ENCODE results near the gene HDAC4. TPM values are rescaled to one million over a fixed set of nuclear protein-coding genes. Genes with fewer than 3 reads are reported as not detected.

The HDAC4 gene
- polyA plus RNA-seq, 3 donors = 12.3 to 22.6 (median 14.5) TPM

DNA sequence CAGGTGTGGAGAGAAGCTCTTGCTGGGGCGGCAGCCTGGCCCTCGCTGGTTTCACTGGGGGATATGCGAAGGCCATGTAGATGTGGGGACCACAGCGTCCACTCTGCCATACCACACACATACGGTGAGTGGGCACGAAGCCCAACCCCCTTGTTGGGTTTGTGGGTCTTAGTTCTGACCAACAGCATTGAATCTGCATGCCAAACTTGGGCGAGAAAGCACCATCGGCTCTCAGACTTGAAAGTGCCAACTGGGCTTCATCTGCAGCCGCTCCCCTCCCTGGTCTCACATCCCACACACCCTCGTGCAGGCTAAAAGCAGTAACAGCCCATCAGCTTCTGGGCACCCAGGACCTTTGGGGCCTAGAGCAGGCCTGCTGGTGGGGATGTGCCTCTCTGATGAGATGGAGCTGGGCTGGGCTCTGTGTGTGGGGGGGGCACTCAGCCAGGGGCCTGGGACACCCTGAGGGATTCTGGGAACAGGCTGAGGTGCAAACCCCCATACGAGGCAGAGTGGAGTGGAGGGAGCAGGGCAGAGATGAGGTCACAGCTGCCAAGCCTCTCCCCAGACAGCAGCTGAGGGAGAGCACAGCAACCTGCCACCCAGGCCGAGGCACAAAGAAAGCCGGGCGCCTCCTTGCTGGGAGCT, 288.6 kb downstream of the HDAC4 start:
- DNase-seq (ENCODE audit: extremely low read depth in 1 of 11, low read depth in 9 of 11, low spot score in 4 of 11) = no peak

DNA sequence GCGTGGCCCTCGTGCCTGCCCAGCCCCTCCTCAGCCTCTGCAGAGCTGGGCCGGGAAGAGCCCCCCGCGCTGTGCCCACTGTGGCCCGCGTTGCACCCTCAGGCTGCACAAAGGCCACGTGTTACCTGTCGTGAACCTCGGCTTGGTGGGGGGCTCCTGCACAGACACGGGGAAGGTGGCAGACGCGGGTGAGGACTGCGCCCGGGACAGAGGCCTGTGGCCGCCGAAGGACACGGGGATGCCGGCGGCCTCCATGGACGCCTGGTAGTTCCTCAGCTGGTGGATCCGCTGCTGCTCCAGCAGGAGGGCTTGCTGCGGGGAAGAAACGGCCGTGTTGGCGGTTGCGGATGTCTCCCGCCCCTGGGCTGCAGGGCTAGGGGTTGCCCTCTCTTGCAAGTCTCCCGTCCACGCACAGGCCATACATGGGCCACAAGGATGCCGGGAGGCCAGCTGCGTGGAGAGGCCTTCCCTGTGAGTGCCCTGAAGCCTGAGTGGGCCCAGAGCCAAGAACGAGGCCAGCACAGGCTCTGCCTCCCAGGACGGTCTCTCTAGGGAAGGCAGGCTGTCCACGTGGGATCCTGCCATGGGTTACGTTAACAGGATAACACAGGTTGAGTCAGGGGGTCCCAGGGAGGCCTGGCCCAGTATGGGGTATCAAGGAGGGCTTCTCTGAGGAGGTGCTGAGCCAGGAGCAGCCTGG, 289.3 kb downstream of the HDAC4 start:
- DNase-seq (ENCODE audit: extremely low read depth in 1 of 11, low read depth in 9 of 11, low spot score in 4 of 11) = no peak

DNA sequence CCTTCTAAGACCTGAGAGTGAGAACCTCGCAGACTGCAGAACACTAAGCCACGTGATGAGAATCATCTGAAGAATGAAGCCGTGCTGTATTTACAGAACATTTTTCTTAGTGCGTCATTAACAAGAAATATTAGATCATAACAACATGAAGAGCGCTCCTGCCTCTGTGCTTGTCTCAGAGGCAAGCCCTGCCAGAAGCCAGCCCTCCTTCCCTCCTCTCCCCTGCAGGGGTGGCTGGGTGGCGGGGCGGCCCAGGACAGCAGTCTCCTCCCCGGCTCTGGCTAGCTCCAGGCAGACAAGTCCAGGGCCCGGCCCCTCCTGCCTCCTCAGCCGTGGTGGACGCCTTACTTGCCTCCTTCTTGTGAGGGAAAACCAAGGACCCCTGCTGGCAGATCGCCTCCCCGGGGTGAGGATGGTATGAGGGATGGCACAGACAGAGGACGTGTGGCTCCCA, 290.2 kb downstream of the HDAC4 start:
- DNase-seq (ENCODE audit: extremely low read depth in 1 of 11, low read depth in 9 of 11, low spot score in 4 of 11) = no peak

DNA sequence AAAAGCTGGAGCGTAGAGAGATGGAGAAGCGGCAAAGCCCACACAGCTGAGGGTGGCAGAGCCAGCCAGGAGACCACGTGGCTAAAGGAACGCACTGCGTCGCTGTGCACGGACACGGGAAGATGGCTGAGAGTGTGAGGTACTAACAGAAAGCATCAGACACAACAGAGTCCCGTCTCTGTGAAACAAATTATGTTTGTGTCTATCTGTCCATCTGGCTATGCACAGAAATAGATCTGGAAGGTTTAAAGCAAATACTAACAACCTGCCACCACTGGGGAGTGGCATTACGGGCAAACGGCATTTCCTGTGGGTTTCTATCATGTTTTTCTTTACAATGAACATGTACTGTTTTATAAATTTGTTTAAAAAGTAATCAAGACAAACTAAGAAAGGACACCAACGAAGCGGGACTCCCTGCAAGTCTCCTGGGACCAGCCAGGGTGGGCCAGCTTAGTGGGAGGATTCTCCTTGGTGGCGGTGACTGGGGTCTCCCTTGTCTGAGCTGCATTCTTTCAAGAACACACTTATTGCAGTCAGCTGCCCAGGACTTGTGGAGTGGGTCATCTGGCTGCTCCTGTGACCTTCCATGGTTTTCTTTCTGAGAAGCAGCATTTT, 290.8 kb downstream of the HDAC4 start:
- no peak for DNase-seq (ENCODE audit: extremely low read depth in 1 of 11, low read depth in 9 of 11, low spot score in 4 of 11)

DNA sequence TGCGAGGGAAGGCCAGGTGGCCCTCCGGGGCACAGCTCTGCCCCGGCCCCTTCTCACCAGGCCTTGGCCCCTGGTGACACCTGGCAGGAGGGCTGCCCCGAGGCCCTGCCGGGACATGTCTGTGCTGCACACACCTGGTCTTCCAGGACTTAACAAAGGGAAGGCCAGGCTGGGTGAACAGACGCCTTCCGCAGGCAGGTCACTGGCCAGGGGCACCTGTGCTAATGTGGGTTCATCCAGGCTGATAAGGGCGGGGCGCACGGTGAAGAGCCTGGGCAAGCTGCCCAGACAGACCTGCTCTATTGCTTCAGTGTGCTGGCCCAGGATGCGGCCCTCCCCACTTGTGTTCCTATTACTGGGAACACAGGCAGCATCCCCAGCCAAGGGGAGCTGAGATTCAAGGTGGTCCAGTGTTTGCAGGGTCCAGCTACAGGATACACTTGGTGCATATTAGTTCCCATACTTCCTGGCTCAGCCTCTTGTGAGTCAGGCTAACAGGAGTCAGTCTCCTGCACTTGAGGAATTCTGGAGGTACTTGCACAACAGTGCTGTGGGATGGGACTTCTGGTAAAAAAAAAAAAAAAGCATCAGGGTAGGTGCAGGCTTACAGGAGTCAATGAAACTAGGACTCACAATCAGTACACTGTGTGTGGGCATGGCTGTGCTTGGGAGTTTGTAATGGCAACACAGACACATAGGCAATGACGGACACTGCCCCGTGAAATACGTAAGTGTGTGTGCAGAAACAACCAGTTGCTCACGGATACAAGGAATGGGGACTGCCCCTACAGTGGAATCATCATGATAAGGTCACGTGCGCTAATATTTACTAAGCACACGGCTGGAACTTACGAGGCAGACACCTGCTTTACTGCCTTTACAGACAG, 291.5 kb downstream of the HDAC4 start:
- no peak for DNase-seq (ENCODE audit: extremely low read depth in 1 of 11, low read depth in 9 of 11, low spot score in 4 of 11)

DNA sequence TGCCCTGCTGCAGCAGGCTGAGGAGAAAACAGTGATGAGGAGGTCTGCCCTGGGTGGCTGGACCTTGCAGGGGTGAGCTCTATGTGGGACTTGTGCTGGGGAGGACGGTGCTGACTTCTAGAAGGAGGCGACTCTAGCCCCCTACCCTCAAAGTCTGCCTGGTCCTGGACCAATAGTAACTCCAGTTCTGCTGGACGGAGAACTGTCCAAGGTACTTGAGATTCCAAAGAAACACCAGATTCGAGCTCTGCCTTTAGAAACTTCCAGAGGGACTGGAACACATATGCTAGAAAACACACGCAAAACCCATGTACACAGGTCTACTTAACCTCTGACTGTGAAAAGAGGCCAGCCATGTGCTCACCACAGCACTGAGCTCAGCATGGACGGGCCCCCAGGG, 292.4 kb downstream of the HDAC4 start:
- no peak for DNase-seq (ENCODE audit: extremely low read depth in 1 of 11, low read depth in 9 of 11, low spot score in 4 of 11)

DNA sequence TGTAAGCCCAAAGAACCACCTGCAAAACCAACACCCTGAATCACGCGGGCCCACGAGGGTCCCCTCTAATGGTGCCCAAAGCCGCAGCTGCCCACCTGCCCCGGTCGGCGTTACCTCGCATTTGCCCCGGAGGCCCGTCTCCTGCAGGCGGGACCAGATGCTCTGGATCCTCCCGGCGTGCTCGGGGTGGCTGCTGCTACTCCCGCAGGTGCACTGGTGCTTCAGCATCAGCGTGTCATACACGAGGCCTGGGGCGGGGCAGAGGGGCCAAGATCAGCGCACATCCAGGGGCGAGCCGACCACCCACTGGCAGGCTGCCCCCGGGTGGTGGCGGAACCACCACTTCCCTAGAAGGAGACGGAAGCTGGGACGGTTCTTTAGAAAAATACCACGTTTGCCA, 292.9 kb downstream of the HDAC4 start:
- DNase-seq (ENCODE audit: extremely low read depth in 1 of 11, low read depth in 9 of 11, low spot score in 4 of 11) = no peak

DNA sequence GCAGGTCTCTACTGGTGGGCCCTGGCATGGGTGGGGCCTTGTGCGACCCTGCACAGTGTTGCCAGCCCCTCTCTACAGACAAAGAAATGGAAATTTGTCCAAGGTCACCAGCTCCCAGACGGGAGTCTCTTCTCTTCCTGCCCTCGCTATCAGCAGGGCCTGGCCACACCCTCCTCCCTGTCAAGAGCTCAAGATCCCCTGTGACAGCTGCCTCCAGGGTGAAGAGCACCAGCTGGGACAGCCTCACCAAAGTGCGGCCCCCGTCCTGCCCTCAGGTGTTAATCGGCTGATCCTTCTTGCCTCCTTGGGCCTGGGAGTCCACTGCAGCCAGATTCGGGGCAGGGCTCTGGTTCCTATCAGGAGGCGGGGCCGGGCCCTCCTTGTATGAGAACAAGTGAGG, 293.9 kb downstream of the HDAC4 start:
- DNase-seq (ENCODE audit: extremely low read depth in 1 of 11, low read depth in 9 of 11, low spot score in 4 of 11) = no peak

DNA sequence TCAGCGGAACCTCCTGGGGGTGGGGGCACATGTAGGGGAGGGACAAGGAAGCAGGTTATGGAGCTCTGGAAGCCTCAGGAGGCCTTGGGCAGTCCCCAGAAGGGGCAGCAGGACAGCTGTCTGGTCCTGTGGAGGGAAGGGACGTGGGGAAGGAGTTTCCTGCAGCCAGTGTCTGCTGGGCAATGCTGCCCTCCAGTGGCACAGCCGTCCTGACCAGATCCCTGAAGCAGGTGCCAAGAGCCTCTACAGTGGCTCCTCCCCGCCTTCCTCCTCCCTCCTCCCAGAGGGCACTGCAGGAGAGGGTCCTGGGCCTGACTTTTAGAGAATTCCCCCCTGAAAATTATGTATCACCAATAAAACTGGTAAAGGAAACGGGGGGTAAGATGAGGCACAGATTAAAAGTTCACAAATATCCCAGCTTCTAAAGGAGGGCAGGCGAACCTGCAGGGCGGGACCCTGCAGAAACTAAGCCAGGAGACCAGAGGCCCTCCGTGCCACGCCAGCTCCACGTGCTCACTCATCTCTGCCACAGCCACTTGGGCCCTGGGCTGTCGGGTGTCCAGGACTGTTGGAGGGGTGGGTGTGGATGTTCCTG, 294.4 kb downstream of the HDAC4 start:
- peak in 7 of 11 donors; percentile 32 to 46 (median 38) for DNase-seq (ENCODE audit: extremely low read depth in 1 of 11, low read depth in 9 of 11, low spot score in 4 of 11)

DNA sequence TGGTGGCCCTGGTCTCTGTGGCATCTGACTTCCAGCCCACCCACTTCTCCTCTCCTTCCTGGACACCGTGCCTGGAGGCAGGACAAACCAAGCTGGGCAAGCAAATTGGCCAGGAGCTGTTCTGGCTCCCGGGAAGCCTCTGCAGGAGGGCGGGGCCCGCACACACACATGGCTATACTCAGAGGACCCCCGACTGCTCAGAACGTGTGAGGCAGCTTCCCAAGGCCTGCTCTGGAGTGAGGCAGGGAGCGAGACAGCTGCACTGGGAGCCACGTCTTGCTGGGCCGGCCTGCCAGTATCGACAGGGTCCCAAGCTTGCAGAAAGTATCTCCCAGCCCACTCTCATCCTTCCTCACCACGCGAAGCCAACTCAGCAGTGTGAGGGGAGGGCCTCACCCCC, 295.6 kb downstream of the HDAC4 start:
- DNase-seq (ENCODE audit: extremely low read depth in 1 of 11, low read depth in 9 of 11, low spot score in 4 of 11) = no peak

DNA sequence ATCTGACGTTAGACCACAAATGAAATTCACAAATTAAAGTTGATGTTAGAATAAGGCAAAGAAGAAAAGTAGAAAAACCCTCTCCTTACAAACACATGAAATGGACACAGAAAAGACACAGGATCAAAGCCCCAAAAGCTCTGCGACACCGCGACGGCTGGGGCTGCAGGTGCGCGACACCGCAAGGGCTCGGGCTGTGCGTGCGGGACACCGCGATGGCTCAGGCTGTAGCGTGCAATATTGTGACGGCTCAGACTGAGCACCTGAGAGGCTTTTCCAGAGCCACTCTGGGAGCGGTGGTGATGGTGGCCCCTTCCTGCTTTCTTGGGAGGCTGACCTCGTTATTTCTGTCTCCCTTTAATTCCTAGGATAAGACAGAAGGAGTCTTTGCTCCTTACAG, 296.0 kb downstream of the HDAC4 start:
- DNase-seq (ENCODE audit: extremely low read depth in 1 of 11, low read depth in 9 of 11, low spot score in 4 of 11) = no peak

DNA sequence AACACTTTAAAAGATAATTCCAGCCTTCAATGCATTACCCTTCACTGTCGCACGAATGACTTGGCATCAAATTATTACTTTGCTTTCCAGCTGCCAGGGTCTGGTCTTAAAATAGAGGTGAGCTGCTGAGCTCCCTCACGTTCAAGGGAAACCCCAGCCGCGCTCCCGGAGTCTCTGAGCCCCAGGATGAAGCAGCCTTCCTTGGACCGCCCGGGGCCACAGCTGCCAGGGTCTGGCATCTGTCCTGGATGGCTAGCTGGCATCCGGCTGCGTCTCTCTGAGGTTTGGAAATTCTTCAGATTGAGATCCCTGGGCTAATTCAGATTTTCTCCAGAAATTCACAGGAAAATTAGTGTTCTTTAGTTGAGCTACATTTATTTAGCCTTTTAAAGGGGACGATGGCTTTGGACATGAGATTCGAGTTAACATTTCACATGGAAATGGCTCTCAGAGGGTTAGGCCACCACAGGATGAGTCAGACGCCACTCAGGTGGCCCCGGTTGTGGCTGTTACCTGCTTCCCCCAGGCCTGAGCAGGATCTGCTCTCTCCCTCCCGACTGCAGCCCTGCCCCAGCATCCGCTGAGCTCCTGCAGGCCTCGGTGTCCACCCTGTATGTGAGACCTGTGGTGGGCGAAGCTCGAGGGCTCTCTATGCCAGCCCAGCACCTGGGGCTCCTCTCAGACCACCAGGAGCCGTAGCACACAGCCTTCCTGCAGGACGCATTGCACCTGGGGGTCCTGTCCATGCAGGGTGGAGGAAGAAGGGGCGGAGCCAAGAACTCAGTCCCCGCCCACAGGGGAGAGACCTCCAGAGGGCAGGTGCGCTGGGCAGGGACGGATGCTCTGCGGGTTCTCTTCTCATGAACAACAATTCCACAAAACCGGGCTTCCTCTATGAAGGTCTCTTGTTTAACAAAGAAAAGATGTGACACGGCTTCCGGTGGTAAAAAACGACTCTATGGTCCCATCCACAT, 297.4 kb downstream of the HDAC4 start:
- no peak for DNase-seq (ENCODE audit: extremely low read depth in 1 of 11, low read depth in 9 of 11, low spot score in 4 of 11)

DNA sequence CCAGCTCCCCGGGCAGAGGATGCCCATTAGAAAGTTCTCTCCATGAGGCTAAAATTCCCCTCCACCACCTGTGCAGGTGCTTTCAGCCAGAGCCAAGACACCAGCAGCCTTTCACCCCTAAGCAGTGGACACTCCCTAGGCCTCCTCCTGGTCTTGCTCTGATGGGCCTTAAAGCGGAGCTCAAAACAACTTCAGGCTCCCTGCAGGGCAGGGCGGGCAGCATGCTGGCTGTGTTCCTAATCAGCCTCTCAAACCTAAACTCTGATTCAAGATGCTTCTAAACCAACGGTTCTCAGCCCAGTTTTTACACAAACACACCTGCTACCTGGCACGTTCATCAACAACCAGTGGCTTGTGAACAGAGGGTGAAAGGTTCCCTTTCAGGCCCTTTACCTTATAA, 298.6 kb downstream of the HDAC4 start:
- no peak for DNase-seq (ENCODE audit: extremely low read depth in 1 of 11, low read depth in 9 of 11, low spot score in 4 of 11)

DNA sequence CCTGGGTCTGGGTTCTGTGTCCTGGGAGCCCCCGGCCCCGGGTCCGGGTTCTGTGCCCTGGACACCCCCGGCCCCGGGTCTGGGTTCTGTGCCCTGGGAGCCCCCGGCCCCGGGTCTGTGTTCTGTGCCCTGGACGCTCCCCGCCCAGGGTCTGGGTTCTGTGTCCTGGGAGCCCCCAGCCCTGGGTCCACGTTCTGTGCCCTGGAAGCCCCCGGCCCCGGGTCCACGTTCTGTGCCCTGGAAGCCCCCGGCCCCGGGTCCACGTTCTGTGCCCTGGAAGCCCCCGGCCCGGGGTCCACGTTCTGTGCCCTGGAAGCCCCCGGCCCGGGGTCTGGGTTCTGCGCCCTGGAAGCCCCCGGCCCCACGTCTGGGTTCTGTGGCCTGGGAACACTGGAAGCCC, 299.0 kb downstream of the HDAC4 start:
- DNase-seq (ENCODE audit: extremely low read depth in 1 of 11, low read depth in 9 of 11, low spot score in 4 of 11) = no peak

DNA sequence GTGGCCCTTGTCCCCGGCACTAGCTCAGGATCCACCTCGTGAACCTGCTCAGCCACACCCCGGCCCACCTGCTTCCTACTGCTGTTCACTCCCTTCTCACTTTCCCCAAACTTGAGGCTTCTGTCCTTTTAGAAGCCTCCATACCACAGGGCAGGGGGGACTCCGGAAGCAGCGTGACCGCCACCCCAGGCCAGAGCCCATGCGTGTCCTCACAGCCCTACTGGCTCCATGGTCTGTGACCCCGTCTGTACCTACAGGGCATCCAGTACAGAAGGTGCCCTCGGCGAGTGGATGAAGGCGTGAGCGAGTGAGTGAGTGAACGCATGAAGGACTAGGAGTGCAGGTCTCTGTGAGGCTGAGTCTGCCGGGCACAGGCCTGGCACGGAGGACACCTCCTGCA, 299.7 kb downstream of the HDAC4 start:
- DNase-seq (ENCODE audit: extremely low read depth in 1 of 11, low read depth in 9 of 11, low spot score in 4 of 11) = no peak

DNA sequence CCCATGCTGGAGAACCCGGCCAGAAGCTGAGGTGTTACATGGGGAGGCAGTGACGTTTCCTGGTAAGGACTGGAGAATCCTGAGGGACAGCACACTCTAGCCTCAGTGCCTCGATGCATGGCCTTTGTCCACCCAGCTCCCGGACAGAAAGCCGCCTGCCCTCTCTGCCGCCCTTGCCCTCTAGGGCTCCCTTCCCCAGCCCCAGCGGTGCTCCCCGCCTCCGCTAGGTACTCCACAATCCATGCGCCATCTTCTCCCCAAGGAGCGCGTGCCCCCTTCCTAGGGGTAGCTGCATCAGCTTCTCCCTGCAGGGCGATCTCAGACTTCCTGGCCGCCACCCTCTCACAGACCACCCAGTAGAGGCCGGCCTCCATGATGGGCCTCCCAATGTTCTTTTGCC, 301.3 kb downstream of the HDAC4 start:
- DNase-seq (ENCODE audit: extremely low read depth in 1 of 11, low read depth in 9 of 11, low spot score in 4 of 11) = no peak

DNA sequence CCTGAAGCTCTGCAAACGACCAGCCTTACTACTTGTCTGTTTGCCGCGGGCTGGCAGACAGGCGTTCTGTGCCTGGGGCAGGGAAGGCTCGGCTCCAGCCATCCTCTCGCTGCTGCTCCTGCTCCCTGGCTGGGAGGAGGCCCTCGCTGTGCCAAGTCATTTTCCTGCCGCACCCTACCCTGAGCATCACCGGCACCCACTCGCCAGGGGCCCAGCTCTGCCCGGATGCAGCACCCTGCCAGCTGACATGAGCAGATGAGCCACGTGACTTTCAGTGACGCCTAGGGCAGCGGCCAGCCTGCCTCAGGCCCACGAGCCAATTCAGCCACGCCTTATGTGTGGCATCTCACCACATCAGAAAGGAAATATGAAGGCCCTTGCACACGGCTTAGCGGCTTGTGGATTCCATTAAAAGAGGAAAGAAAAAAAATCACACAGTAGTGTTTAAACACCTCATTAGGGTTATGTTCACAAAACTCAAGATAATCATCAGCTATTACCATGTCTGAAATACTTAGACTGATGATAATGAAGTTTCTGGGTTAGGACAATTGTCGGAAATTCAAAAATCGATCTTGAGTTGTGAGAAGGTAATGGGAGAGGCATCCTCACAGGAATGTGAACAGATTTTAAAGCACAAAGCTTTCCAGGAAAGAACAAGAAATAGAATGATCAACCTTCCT, 302.4 kb downstream of the HDAC4 start:
- DNase-seq (ENCODE audit: extremely low read depth in 1 of 11, low read depth in 9 of 11, low spot score in 4 of 11) = no peak

DNA sequence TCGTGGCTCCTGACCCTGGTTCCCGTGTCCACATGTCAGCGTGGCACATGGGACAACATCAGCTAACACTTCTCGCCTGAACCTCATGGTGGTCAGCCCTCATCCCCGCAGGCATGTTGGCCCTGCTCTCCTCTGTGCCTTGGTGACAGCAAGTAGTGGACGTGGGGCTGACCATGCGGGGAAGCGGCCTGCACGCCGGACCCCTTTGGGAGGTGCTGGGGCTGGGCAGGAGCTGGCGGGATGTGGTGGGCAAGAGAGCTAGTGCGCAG, 303.5 kb downstream of the HDAC4 start:
- no peak for DNase-seq (ENCODE audit: extremely low read depth in 1 of 11, low read depth in 9 of 11, low spot score in 4 of 11)
